ENCODE data around the gene FCRL6. TPM values are rescaled to one million over a fixed set of nuclear protein-coding genes. Genes with fewer than 3 reads are reported as not detected.
A peak's percentile ranks its signal among the peaks of the same experiment; 100 is the strongest.

FCRL6 gene
- total and polyA plus RNA-seq, 7 donors = 0.20 to 0.39 (median 0.26) TPM; not detected in 3

DNA sequence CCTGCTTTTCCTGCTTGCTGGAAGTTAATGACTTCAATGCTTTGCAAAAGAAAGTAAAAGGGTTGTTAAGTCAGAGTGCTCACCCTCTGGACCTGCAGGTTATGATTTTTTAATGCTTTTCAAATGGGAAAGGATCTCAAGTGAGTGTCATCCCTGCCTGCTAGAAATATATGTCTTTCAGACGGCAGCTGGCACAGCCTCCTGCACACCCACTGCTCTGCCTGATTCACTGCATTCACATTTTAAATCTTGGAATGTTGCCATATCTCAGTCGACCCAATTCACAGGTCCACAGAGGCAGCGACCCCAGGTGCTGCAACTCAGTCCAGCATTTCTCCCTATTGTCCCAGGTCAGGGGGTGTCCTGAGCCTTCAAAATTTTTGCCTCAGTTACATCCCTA is 10.7 kb upstream of the FCRL6 start:
- H3K4me3 ChIP-seq = no peak overlapping the region
- H3K9me3 ChIP-seq = no peaks in the 10 kb centered on the region
- no peak for ATAC-seq
- TF ChIP-seq CTCF (IDR thresholded peaks at IDR 0.05) = no peak
- no peak for DNase-seq
- intact Hi-C loops (cut with DNase I) = no loop called here
- H3K27me3 ChIP-seq (ENCODE audit: insufficient read depth in 3 of 3, low read length in 2 of 3) = peaks cover 0 to 36% (median 2%) of the 10 kb centered on the region in 3 donors
- no peak overlapping the region for H3K27ac ChIP-seq
- WGBS, 3 donors = 13 to 27% (median 24%) methylated on average over 3 of the region's 3 CpGs
- no peaks in the 10 kb centered on the region for H3K36me3 ChIP-seq (ENCODE audit: insufficient read depth in 1 of 2, low read depth in 1 of 2)
- H3K4me1 ChIP-seq = no peaks in the 10 kb centered on the region

GRCh38 chr1:159795534-159795933 is 6.6 kb upstream of the FCRL6 start:
- no peaks in the 10 kb centered on the region for H3K36me3 ChIP-seq (ENCODE audit: insufficient read depth in 1 of 2, low read depth in 1 of 2)
- TF ChIP-seq CTCF (IDR thresholded peaks at IDR 0.05) = no peak
- no peaks in the 10 kb centered on the region for H3K4me1 ChIP-seq
- H3K27ac ChIP-seq = no peak overlapping the region
- DNase-seq (no peak), ATAC-seq (no peak)
- no peaks in the 10 kb centered on the region for H3K9me3 ChIP-seq
- intact Hi-C loops (cut with DNase I) = loop anchor here (5.0 kb wide), 1 partner anchor 212 kb away; no protein-coding TSS in a partner anchor
- H3K27me3 ChIP-seq (ENCODE audit: insufficient read depth in 3 of 3, low read length in 2 of 3) = peaks cover 0 to 36% (median 2%) of the 10 kb centered on the region in 3 donors
- 38 to 41% (median 40%) methylated on average over 5 of the region's 5 CpGs for WGBS, 3 donors
- H3K4me3 ChIP-seq = no peak overlapping the region

GRCh38 chr1:159798893-159799292 is 3.3 kb upstream of the FCRL6 start:
- H3K36me3 ChIP-seq (ENCODE audit: insufficient read depth in 1 of 2, low read depth in 1 of 2) = no peaks in the 10 kb centered on the region
- peak; percentile 79 for TF ChIP-seq CTCF (IDR thresholded peaks at IDR 0.05)
- ATAC-seq = peak; percentile 82 to 95 (median 90)
- no peak overlapping the region for H3K27ac ChIP-seq
- no peaks in the 10 kb centered on the region for H3K4me1 ChIP-seq
- intact Hi-C loops (cut with DNase I) = loop anchor here (1.0 to 5.0 kb wide), 3 partner anchors 92 to 208 kb away; no protein-coding TSS in a partner anchor
- H3K9me3 ChIP-seq = no peaks in the 10 kb centered on the region
- no peak overlapping the region for H3K4me3 ChIP-seq
- DNase-seq = peak; percentile 35 to 67
- H3K27me3 ChIP-seq (ENCODE audit: insufficient read depth in 3 of 3, low read length in 2 of 3) = peaks cover 0 to 21% (median 5%) of the 10 kb centered on the region in 3 donors
- 3 to 4% (median 3%) methylated on average over 2 of the region's 2 CpGs for WGBS, 3 donors

GRCh38 chr1:159799446-159799985 is 2.6 kb upstream of the FCRL6 start:
- no peaks in the 10 kb centered on the region for H3K9me3 ChIP-seq
- no peak overlapping the region for H3K4me3 ChIP-seq
- H3K27me3 ChIP-seq (ENCODE audit: insufficient read depth in 3 of 3, low read length in 2 of 3) = peaks cover 0 to 15% (median 5%) of the 10 kb centered on the region in 3 donors
- no peak for ATAC-seq
- no peak overlapping the region for H3K27ac ChIP-seq
- DNase-seq = no peak
- WGBS, 3 donors = 95 to 97% (median 96%) methylated on average over 4 of the region's 4 CpGs
- TF ChIP-seq CTCF (IDR thresholded peaks at IDR 0.05) = no peak
- no peaks in the 10 kb centered on the region for H3K4me1 ChIP-seq
- H3K36me3 ChIP-seq (ENCODE audit: insufficient read depth in 1 of 2, low read depth in 1 of 2) = no peaks in the 10 kb centered on the region
- intact Hi-C loops (cut with DNase I) = loop anchor here (1.0 to 5.0 kb wide), 3 partner anchors 91 to 208 kb away; no protein-coding TSS in a partner anchor

Data from psoas muscle (tissue), 8 donors.